Measurements from ENCODE around the gene APBA3.

GRCh38 chr19:3762501-3763459, 1.3 kb upstream of the APBA3 start, which contains the start of gene MRPL54:
- TF ChIP-seq ZNF331 (CRISPR knock-in tag; IDR thresholded peaks at IDR 0.05; ENCODE audit: low read depth) (no peak), ETS1 (IDR thresholded peaks at IDR 0.05) (peak; percentile 96), EZH2 (IDR thresholded peaks at IDR 0.05; ENCODE audit: low read depth, unreplicated experiment) (no peak), CTCF (conservative IDR thresholded peaks at IDR 0.05; ENCODE audit: low read depth in 2 of 2) (no peak)

All from GM23338 (cell line).